ENCODE data around the gene ALDH6A1.
A peak's percentile ranks its signal among the peaks of the same experiment; 100 is the strongest.

ALDH6A1 gene

GRCh38 chr14:74018586-74019407 is 65.5 kb downstream of the ALDH6A1 start, which contains the start of the genes BBOF1 and ENTPD5 (continued):
- TF ChIP-seq YY1 (tag by site-specific recombination; IDR thresholded peaks at IDR 0.05) (peak; percentile 31; the same call in 1 of the 2 replicates), ZBTB1 (tag by site-specific recombination; IDR thresholded peaks at IDR 0.05) (no peak), ZNF146 (tag by site-specific recombination; IDR thresholded peaks at IDR 0.05) (peak; percentile 4; the same call in 1 of the 2 replicates), SP7 (tag by site-specific recombination; IDR thresholded peaks at IDR 0.05) (peak; percentile 49; the same call in 1 of the 2 replicates), ZBTB8A (tag by site-specific recombination; IDR thresholded peaks at IDR 0.05) (peak; percentile 74), ZNF132 (tag by site-specific recombination; IDR thresholded peaks at IDR 0.05; ENCODE audit: borderline replicate concordance) (no peak), ZSCAN16 (tag by site-specific recombination; IDR thresholded peaks at IDR 0.05) (no peak), AEBP2 (tag by site-specific recombination; IDR thresholded peaks at IDR 0.05; ENCODE audit: borderline replicate concordance) (no peak), ZNF184 (tag by site-specific recombination; IDR thresholded peaks at IDR 0.05) (no peak), ZNF23 (tag by site-specific recombination; IDR thresholded peaks at IDR 0.05; ENCODE audit: borderline replicate concordance) (no peak), ZNF280D (tag by site-specific recombination; IDR thresholded peaks at IDR 0.05) (no peak), ZNF776 (tag by site-specific recombination; IDR thresholded peaks at IDR 0.05; ENCODE audit: borderline replicate concordance) (no peak), SALL2 (tag by site-specific recombination; IDR thresholded peaks at IDR 0.05; ENCODE audit: borderline replicate concordance) (no peak), KLF10 (tag by site-specific recombination; IDR thresholded peaks at IDR 0.05) (no peak), ZNF571 (tag by site-specific recombination; IDR thresholded peaks at IDR 0.05) (no peak), FEZF1 (tag by site-specific recombination; IDR thresholded peaks at IDR 0.05) (no peak), ZNF488 (tag by site-specific recombination; IDR thresholded peaks at IDR 0.05) (no peak)
- TF ChIP-seq, protein P1, sequence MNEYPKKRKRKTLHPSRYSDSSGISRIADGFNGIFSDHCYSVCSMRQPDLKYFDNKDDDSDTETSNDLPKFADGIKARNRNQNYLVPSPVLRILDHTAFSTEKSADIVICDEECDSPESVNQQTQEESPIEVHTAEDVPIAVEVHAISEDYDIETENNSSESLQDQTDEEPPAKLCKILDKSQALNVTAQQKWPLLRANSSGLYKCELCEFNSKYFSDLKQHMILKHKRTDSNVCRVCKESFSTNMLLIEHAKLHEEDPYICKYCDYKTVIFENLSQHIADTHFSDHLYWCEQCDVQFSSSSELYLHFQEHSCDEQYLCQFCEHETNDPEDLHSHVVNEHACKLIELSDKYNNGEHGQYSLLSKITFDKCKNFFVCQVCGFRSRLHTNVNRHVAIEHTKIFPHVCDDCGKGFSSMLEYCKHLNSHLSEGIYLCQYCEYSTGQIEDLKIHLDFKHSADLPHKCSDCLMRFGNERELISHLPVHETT (tag by site-specific recombination; IDR thresholded peaks at IDR 0.05) = no peak; the same call in 1 of the 2 replicates
- TF ChIP-seq, protein P2, sequence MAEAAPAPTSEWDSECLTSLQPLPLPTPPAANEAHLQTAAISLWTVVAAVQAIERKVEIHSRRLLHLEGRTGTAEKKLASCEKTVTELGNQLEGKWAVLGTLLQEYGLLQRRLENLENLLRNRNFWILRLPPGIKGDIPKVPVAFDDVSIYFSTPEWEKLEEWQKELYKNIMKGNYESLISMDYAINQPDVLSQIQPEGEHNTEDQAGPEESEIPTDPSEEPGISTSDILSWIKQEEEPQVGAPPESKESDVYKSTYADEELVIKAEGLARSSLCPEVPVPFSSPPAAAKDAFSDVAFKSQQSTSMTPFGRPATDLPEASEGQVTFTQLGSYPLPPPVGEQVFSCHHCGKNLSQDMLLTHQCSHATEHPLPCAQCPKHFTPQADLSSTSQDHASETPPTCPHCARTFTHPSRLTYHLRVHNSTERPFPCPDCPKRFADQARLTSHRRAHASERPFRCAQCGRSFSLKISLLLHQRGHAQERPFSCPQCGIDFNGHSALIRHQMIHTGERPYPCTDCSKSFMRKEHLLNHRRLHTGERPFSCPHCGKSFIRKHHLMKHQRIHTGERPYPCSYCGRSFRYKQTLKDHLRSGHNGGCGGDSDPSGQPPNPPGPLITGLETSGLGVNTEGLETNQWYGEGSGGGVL (tag by site-specific recombination; IDR thresholded peaks at IDR 0.05) = 0 out of 2 replicates have a peak, but pooled peaks have one; percentile 11
- TF ChIP-seq, protein P3, sequence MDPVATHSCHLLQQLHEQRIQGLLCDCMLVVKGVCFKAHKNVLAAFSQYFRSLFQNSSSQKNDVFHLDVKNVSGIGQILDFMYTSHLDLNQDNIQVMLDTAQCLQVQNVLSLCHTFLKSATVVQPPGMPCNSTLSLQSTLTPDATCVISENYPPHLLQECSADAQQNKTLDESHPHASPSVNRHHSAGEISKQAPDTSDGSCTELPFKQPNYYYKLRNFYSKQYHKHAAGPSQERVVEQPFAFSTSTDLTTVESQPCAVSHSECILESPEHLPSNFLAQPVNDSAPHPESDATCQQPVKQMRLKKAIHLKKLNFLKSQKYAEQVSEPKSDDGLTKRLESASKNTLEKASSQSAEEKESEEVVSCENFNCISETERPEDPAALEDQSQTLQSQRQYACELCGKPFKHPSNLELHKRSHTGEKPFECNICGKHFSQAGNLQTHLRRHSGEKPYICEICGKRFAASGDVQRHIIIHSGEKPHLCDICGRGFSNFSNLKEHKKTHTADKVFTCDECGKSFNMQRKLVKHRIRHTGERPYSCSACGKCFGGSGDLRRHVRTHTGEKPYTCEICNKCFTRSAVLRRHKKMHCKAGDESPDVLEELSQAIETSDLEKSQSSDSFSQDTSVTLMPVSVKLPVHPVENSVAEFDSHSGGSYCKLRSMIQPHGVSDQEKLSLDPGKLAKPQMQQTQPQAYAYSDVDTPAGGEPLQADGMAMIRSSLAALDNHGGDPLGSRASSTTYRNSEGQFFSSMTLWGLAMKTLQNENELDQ (tag by site-specific recombination; IDR thresholded peaks at IDR 0.05; ENCODE audit: low read depth) = no peak
- TF ChIP-seq, protein P4, sequence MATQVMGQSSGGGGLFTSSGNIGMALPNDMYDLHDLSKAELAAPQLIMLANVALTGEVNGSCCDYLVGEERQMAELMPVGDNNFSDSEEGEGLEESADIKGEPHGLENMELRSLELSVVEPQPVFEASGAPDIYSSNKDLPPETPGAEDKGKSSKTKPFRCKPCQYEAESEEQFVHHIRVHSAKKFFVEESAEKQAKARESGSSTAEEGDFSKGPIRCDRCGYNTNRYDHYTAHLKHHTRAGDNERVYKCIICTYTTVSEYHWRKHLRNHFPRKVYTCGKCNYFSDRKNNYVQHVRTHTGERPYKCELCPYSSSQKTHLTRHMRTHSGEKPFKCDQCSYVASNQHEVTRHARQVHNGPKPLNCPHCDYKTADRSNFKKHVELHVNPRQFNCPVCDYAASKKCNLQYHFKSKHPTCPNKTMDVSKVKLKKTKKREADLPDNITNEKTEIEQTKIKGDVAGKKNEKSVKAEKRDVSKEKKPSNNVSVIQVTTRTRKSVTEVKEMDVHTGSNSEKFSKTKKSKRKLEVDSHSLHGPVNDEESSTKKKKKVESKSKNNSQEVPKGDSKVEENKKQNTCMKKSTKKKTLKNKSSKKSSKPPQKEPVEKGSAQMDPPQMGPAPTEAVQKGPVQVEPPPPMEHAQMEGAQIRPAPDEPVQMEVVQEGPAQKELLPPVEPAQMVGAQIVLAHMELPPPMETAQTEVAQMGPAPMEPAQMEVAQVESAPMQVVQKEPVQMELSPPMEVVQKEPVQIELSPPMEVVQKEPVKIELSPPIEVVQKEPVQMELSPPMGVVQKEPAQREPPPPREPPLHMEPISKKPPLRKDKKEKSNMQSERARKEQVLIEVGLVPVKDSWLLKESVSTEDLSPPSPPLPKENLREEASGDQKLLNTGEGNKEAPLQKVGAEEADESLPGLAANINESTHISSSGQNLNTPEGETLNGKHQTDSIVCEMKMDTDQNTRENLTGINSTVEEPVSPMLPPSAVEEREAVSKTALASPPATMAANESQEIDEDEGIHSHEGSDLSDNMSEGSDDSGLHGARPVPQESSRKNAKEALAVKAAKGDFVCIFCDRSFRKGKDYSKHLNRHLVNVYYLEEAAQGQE (tag by site-specific recombination; IDR thresholded peaks at IDR 0.05) = 0 out of 2 replicates have a peak, but pooled peaks have one; percentile 12

Data from HEK293 (cell line).